Ishikawa (cell line): ENCODE results near the gene FAM219A.

Source experiments
- CEBPB ChIP-seq: IDR thresholded peaks from 2 replicates; pipeline ENCODE4 v1.6.1; 2012
- CREB1 ChIP-seq: IDR thresholded peaks from 2 replicates; pipeline ENCODE4 v1.6.1; 2012; ENCODE audit warnings: low read depth
- EGR1 ChIP-seq: IDR thresholded peaks from 2 replicates; pipeline ENCODE4 v1.6.1; 2012
- EP300 ChIP-seq: IDR thresholded peaks from 2 replicates; pipeline ENCODE4 v1.6.1; 2012; ENCODE audit warnings: borderline replicate concordance
- FOXM1 ChIP-seq: IDR thresholded peaks from 2 replicates; pipeline ENCODE4 v1.6.1; 2012; ENCODE audit warnings: low read depth, borderline replicate concordance
- MAX ChIP-seq: IDR thresholded peaks from 2 replicates; pipeline ENCODE4 v1.6.1; 2012
- NFIC ChIP-seq: IDR thresholded peaks from 2 replicates; pipeline ENCODE4 v1.6.1; 2012
- RAD21 ChIP-seq: IDR thresholded peaks from 2 replicates; pipeline ENCODE4 v1.6.1; 2012; ENCODE audit warnings: low read depth
- REST ChIP-seq: IDR thresholded peaks from 2 replicates; pipeline ENCODE4 v1.6.1; 2012; ENCODE audit warnings: low read depth, mild to moderate bottlenecking
- TAF1 ChIP-seq: IDR thresholded peaks from 2 replicates; pipeline ENCODE4 v1.6.1; 2012; ENCODE audit warnings: low read depth, mild to moderate bottlenecking
- TCF12 ChIP-seq: IDR thresholded peaks from 2 replicates; pipeline ENCODE4 v1.6.1; 2012; ENCODE audit warnings: low read depth
- TEAD4 ChIP-seq: IDR thresholded peaks from 2 replicates; pipeline ENCODE4 v1.6.1; 2012
- USF1 ChIP-seq: IDR thresholded peaks from 2 replicates; pipeline ENCODE4 v1.6.1; 2012
- YY1 ChIP-seq: IDR thresholded peaks from 2 replicates; pipeline ENCODE4 v1.6.1; 2012; ENCODE audit warnings: low read depth
- ZBTB7A ChIP-seq: IDR thresholded peaks from 2 replicates; pipeline ENCODE4 v1.6.1; 2012; ENCODE audit warnings: low read depth

The FAM219A gene

GRCh38 chr9:34431667-34432066 lies 26.7 kb downstream of the FAM219A start:
- TF ChIP-seq CREB1 (no peak), RAD21 (no peak), YY1 (no peak), MAX (no peak), USF1 (no peak), NFIC (no peak), EGR1 (no peak), TCF12 (no peak), FOXM1 (no peak), REST (no peak), TAF1 (no peak), EP300 (no peak), ZBTB7A (no peak), TEAD4 (no peak), CEBPB (no peak)

GRCh38 chr9:34430843-34431437 lies 27.4 kb downstream of the FAM219A start:
- TF ChIP-seq REST (peak; percentile 93), USF1 (no peak)

- no peak for TF ChIP-seq REST
- TF ChIP-seq TEAD4: no peak
Measured at GRCh38 chr9:34428325-34428958, 29.9 kb downstream of the FAM219A start.

GRCh38 chr9:34426347-34427074 lies 31.9 kb downstream of the FAM219A start:
- TF ChIP-seq CEBPB (no peak), CREB1 (no peak), USF1 (no peak)
